Frontal cortex (tissue), 4 donors: ENCODE data around the gene PAIP1. TPM values are rescaled to one million over a fixed set of nuclear protein-coding genes. Genes with fewer than 3 reads are reported as not detected.
"Not testable (repeated sequence)": the region's sequence is repeated elsewhere in the genome, so short reads cannot be mapped to it uniquely, and the experiment has no call there.

Experiments used
- DNase-seq, 2 donors: peaks; one replicate each; pipeline ENCODE4 v3.0.0; 2012; ENCODE audit warnings: low spot score in 2 of 2
- FAIRE-seq: peaks from 2 replicates; lab custom pipeline; 2012; peaks lifted over from hg19 to GRCh38; lab: Jason Lieb, UNC
- total RNA-seq: library from RNA; depleted of rRNA; stranded (reverse); fragments of >200 nt; gene quantifications from one replicate; pipeline ENCODE4 v1.2.3, GENCODE V29; 2014
- donor health status: control.
- donor health status: control.
- donor health status: control.

Gene PAIP1
- total RNA-seq, 1 donor from 2014 or later = 221 TPM

- FAIRE-seq (no peak), DNase-seq (no peak)
These were observed 23.2 kb downstream of the PAIP1 start for GRCh38 chr5:43533646-43534045.

- no peak for DNase-seq
- FAIRE-seq = no peak
These were observed 26.2 kb downstream of the PAIP1 start for GRCh38 chr5:43530648-43531047.

- DNase-seq = no peak
These were observed 33.2 kb downstream of the PAIP1 start for GRCh38 chr5:43523662-43524072.

GRCh38 chr5:43520615-43521014 is 36.3 kb downstream of the PAIP1 start:
- FAIRE-seq = no peak
- DNase-seq = no peak

More at GRCh38 chr5:43523662-43524072, 33.2 kb downstream of the PAIP1 start:
- FAIRE-seq = no peak

- DNase-seq (no peak), FAIRE-seq (no peak)
These were observed 41.2 kb downstream of the PAIP1 start for GRCh38 chr5:43515678-43516048.

- DNase-seq (peak; percentile 95 to 97), FAIRE-seq (no peak)
These were observed 41.8 kb downstream of the PAIP1 start, which contains the start of gene C5orf34 for GRCh38 chr5:43514816-43515677. Gene C5orf34, minus strand, starts transcription at chr5:43515148. Its CDS starts 5,809 bp downstream, at chr5:43509339.

GRCh38 chr5:43514471-43514815 is 42.4 kb downstream of the PAIP1 start:
- DNase-seq (peak in 1 of 2 donors; percentile 25), FAIRE-seq (no peak)

- DNase-seq (no peak), FAIRE-seq (no peak)
These were observed 42.9 kb downstream of the PAIP1 start for GRCh38 chr5:43514025-43514424.

- FAIRE-seq, DNase-seq: not testable (repeated sequence)
These were observed 45.8 kb downstream of the PAIP1 start for GRCh38 chr5:43511062-43511461.

- FAIRE-seq (no peak), DNase-seq (no peak)
These were observed 58.3 kb downstream of the PAIP1 start for GRCh38 chr5:43498581-43498980.

- DNase-seq (no peak), FAIRE-seq (no peak)
These were observed 59.4 kb downstream of the PAIP1 start for GRCh38 chr5:43497311-43498104.

GRCh38 chr5:43491326-43491725 is 65.6 kb downstream of the PAIP1 start:
- no peak for FAIRE-seq
- DNase-seq = no peak

- no peak for FAIRE-seq
- no peak for DNase-seq
These were observed 70.5 kb downstream of the PAIP1 start for GRCh38 chr5:43486353-43486752.

GRCh38 chr5:43485406-43485805 is 71.5 kb downstream of the PAIP1 start:
- no peak for FAIRE-seq

GRCh38 chr5:43484106-43484849 is 72.6 kb downstream of the PAIP1 start:
- FAIRE-seq (no peak), DNase-seq (peak; percentile 64 to 71)

More at GRCh38 chr5:43485406-43485805, 71.5 kb downstream of the PAIP1 start:
- no peak for DNase-seq

- FAIRE-seq = no peak
- DNase-seq = peak; percentile 85 to 86
These were observed 73.4 kb downstream of the PAIP1 start, which contains the start of gene TMEM267 for GRCh38 chr5:43483298-43484105. Gene TMEM267, minus strand, starts transcription at chr5:43483865. Its CDS starts 29,896 bp downstream, at chr5:43453969.

GRCh38 chr5:43482490-43483297 is 74.2 kb downstream of the PAIP1 start:
- DNase-seq (no peak), FAIRE-seq (no peak)
